BLaER1 (cell line): ENCODE data around the gene TNS3.

Source experiments
- H3K27ac ChIP-seq: shearing (Covaris generic); formaldehyde crosslinking; 2 replicates; pipeline ENCODE4 v1.8.1; 2022
- H3K27me3 ChIP-seq: shearing (Covaris generic); formaldehyde crosslinking; 2 replicates; pipeline ENCODE4 v1.8.1; 2022
- H3K36me3 ChIP-seq: shearing (Covaris generic); formaldehyde crosslinking; 2 replicates; pipeline ENCODE4 v1.8.1; 2022
- H3K4me1 ChIP-seq: shearing (Covaris generic); formaldehyde crosslinking; 2 replicates; pipeline ENCODE4 v1.8.1; 2022
- H3K4me2 ChIP-seq: shearing (Covaris generic); formaldehyde crosslinking; 2 replicates; pipeline ENCODE4 v1.8.1; 2022
- H3K4me3 ChIP-seq: shearing (Covaris generic); formaldehyde crosslinking; 2 replicates; pipeline ENCODE4 v1.8.1; 2022
- H3K9ac ChIP-seq: shearing (Covaris generic); formaldehyde crosslinking; 2 replicates; pipeline ENCODE4 v1.8.1; 2022
- H3K9me3 ChIP-seq: shearing (Covaris generic); formaldehyde crosslinking; 2 replicates; pipeline ENCODE4 v1.8.1; 2022
- H4K20me1 ChIP-seq: shearing (Covaris generic); formaldehyde crosslinking; 2 replicates; pipeline ENCODE4 v1.8.1; 2022
- Cebpa-rat ChIP-seq: shearing (Covaris generic); IDR thresholded peaks from 2 replicates; pipeline ENCODE4 v1.8.1; 2022

TNS3 gene

DNA sequence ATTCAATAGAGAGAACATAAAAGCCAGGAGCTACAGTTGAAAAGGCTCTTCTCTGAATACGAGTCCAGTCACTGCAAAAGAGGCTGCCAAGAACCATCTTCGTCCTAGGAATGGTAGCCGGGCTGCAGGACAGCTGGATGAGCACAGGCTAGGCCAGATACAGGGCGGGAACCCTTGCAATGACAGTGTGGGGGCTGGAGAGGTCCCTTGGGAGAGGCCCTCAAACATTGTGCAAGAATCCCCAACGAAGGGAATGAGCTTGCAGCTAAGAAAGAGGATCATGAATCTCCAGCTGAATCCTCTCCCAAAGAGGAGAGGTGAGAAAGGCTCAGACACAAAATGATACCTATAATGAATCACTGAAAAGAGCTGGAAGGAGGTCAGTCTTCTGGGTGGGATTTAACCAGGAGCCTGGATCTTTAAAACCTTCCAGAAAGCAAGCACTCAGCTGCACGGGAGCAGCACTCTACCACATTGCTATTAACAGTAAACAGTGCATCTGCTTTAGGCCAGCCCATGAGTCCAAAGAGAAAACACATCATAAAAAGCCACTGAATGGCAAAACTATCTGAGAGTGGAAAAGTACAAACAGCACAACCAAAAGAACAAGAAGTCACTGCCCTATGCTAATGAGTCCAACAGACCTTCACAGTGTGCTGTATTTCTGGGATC lies 287.9 kb downstream of the TNS3 start:
- peaks cover 46% of the 10 kb centered on the region for H3K4me1 ChIP-seq
- H3K36me3 ChIP-seq, result peaks cover 32% of the 10 kb centered on the region
- H3K4me2 ChIP-seq, result peak overlapping the region; percentile 36

DNA sequence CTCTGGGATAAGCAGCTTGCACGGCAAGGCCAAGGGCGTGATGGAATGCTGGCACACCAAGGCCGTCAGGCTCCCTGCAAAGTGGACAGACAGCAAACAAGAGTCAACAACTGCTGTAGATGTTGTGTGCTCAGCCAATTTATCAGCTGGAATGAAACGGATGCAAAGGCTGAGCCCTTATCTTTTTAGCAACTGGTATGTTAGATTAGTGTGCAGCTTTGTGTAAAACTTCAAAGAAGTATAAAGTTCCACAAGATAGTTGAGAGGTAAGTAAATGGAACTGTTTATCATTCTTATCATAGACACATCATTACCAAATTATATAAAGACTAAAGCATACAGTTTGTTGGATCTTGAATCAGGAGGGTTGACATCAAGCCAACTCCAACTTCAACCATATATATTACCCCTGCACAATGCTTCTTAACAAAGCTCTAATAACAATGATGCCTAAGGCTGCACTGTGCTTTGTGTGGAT lies 289.0 kb downstream of the TNS3 start:
- H3K27me3 ChIP-seq, result no peaks in the 10 kb centered on the region
- peaks cover 41% of the 10 kb centered on the region for H3K36me3 ChIP-seq
- H3K9ac ChIP-seq, result no peak overlapping the region
- H3K27ac ChIP-seq, result no peak overlapping the region; the same call in 1 of the 2 replicates
- H3K9me3 ChIP-seq, result no peaks in the 10 kb centered on the region
- peaks cover 38% of the 10 kb centered on the region for H3K4me1 ChIP-seq
- H3K4me3 ChIP-seq, result no peak overlapping the region
- no peak for TF ChIP-seq Cebpa-rat
- H4K20me1 ChIP-seq, result no peaks in the 10 kb centered on the region
- H3K4me2 ChIP-seq, result peak overlapping the region; percentile 69

More for the DNA sequence above, 287.9 kb downstream of the TNS3 start:
- H3K27me3 ChIP-seq, result no peaks in the 10 kb centered on the region
- H3K9ac ChIP-seq, result no peak overlapping the region
- H3K27ac ChIP-seq, result peak overlapping the region; percentile 2; the same call in 1 of the 2 replicates
- TF ChIP-seq Cebpa-rat, result no peak
- H3K4me3 ChIP-seq, result no peak overlapping the region
- H4K20me1 ChIP-seq, result no peaks in the 10 kb centered on the region
- no peaks in the 10 kb centered on the region for H3K9me3 ChIP-seq

DNA sequence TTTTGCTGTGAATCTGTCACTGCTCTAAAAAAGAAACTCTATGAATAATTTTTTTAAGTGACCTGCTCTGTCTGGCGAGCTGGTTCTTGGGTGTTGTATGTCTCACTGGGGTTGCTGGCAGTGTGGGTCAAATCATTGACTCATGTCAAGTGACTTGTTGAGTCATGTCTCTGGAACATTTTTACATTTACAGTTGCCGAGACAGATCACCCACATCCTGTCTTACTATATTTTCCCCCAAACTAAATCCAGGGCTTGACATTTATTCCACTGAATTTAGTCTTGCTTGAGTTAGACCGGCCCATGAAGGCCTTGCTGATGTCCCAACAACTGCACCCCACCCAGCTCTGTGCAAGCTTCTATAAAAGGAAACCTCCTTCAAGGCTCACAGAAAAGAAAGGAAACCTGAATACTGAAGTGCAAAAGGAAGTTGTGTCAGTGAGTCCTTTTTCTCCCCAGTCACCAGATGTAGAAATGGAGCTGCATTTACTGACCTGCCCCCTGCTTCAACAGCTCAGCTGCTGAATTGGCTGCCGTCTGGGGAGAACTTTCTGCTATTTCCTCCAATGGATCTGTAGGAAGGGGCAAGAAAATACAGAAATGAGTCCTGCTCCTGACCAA lies 290.3 kb downstream of the TNS3 start:
- no peak for TF ChIP-seq Cebpa-rat
- H3K4me1 ChIP-seq, result peaks cover 38% of the 10 kb centered on the region
- H3K36me3 ChIP-seq, result peaks cover 33% of the 10 kb centered on the region
- H3K4me3 ChIP-seq, result no peak overlapping the region
- H3K9me3 ChIP-seq, result no peaks in the 10 kb centered on the region
- peak overlapping the region; percentile 42; the same call in 1 of the 2 replicates for H3K27ac ChIP-seq
- H4K20me1 ChIP-seq, result no peaks in the 10 kb centered on the region
- H3K4me2 ChIP-seq, result peak overlapping the region; percentile 69
- peak overlapping the region; percentile 17; the same call in 1 of the 2 replicates for H3K9ac ChIP-seq
- no peaks in the 10 kb centered on the region for H3K27me3 ChIP-seq

DNA sequence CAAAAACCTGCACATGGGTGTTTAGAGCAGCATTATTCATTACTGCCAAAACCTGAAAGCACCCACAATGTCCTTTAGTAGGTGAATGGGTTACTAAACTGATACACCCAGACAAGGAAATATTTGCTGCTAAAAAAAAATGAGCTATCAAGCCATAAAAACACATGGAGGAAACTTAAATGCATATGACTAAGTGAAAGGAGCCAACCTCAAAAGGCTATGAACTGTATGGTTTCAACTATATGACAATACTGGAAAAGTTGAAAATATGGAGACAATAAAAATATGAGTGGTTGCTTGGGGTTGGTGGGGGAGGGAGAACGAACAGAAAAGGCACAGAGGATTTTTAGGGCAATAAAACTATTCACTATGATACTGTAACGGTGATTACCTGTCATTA lies 291.0 kb downstream of the TNS3 start:
- no peak overlapping the region for H3K9ac ChIP-seq
- H3K27me3 ChIP-seq, result no peaks in the 10 kb centered on the region
- H3K4me2 ChIP-seq, result peak overlapping the region; percentile 69
- 0 out of 2 replicates have a peak, but pooled peaks cover 3% of the 10 kb centered on the region for H3K9me3 ChIP-seq
- no peaks in the 10 kb centered on the region for H4K20me1 ChIP-seq
- peaks cover 38% of the 10 kb centered on the region for H3K4me1 ChIP-seq
- TF ChIP-seq Cebpa-rat, result no peak
- no peak overlapping the region for H3K27ac ChIP-seq
- no peak overlapping the region for H3K4me3 ChIP-seq
- peaks cover 40% of the 10 kb centered on the region for H3K36me3 ChIP-seq

- H4K20me1 ChIP-seq, result no peaks in the 10 kb centered on the region
- H3K4me3 ChIP-seq, result no peak overlapping the region
- no peaks in the 10 kb centered on the region for H3K27me3 ChIP-seq
- no peak overlapping the region for H3K9ac ChIP-seq
- peak overlapping the region; percentile 69; the same call in 1 of the 2 replicates for H3K4me2 ChIP-seq
- TF ChIP-seq Cebpa-rat, result no peak
- no peak overlapping the region for H3K27ac ChIP-seq
- peaks cover 44% of the 10 kb centered on the region for H3K36me3 ChIP-seq
- H3K9me3 ChIP-seq, result peaks cover 7% of the 10 kb centered on the region
- peaks cover 38% of the 10 kb centered on the region for H3K4me1 ChIP-seq
These were observed 291.4 kb downstream of the TNS3 start for GRCh38 chr7:47290466-47290865.

GRCh38 chr7:47288060-47288459 lies 293.9 kb downstream of the TNS3 start:
- Histone ChIP-seq H3K36me3 (peaks cover 58% of the 10 kb centered on the region), H3K9me3 (peaks cover 17% of the 10 kb centered on the region), H3K4me1 (peaks cover 26% of the 10 kb centered on the region), H4K20me1 (no peaks in the 10 kb centered on the region), H3K4me2 (no peak overlapping the region), H3K4me3 (no peak overlapping the region), H3K9ac (no peak overlapping the region), H3K27ac (no peak overlapping the region), H3K27me3 (no peaks in the 10 kb centered on the region)
- TF ChIP-seq Cebpa-rat, result no peak

DNA sequence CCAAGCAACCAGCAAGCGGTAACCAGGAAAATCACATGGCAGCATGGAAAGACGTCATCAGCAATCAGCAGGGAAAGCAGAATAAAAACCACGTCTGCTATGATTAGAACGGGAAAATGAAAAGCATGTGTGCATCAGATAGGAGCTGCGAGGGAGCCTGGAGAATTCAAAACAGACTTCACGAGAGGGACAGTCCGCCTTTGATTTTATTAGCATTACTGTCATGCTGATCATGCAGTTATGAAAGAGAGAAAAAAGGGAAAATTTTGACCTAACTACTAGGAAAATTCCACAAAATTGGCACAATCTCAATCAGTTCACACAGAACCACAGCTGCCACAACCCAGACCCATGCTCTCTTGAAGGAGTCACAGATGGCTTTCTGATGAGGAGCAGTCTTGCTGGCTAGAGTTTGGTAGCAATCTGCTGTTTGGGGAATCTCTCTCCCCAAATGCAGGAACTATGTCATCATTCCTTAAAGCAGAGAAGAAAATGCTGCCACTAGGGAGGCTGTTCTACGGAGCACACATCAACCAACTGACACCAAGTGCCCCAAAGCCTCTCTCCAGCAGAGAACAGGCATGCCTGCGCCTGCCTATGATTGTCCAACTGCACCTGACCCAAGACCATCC lies 295.9 kb downstream of the TNS3 start:
- no peak for TF ChIP-seq Cebpa-rat
- peaks cover 17% of the 10 kb centered on the region for H3K9me3 ChIP-seq
- H3K27me3 ChIP-seq, result no peaks in the 10 kb centered on the region
- no peak overlapping the region for H3K4me2 ChIP-seq
- no peak overlapping the region for H3K27ac ChIP-seq
- no peaks in the 10 kb centered on the region for H4K20me1 ChIP-seq
- H3K4me1 ChIP-seq, result peaks cover 5% of the 10 kb centered on the region
- H3K9ac ChIP-seq, result no peak overlapping the region
- no peak overlapping the region for H3K4me3 ChIP-seq
- peaks cover 71% of the 10 kb centered on the region for H3K36me3 ChIP-seq

- H3K27me3 ChIP-seq, result no peaks in the 10 kb centered on the region
- no peak overlapping the region for H3K9ac ChIP-seq
- H3K4me1 ChIP-seq, result peaks cover 10% of the 10 kb centered on the region
- H3K36me3 ChIP-seq, result peaks cover 65% of the 10 kb centered on the region
- H3K4me2 ChIP-seq, result no peak overlapping the region
- no peak overlapping the region for H3K4me3 ChIP-seq
- no peak overlapping the region for H3K27ac ChIP-seq
- no peak for TF ChIP-seq Cebpa-rat
- no peaks in the 10 kb centered on the region for H4K20me1 ChIP-seq
- peaks cover 17% of the 10 kb centered on the region for H3K9me3 ChIP-seq
These were observed 296.9 kb downstream of the TNS3 start for GRCh38 chr7:47284691-47285635.

DNA sequence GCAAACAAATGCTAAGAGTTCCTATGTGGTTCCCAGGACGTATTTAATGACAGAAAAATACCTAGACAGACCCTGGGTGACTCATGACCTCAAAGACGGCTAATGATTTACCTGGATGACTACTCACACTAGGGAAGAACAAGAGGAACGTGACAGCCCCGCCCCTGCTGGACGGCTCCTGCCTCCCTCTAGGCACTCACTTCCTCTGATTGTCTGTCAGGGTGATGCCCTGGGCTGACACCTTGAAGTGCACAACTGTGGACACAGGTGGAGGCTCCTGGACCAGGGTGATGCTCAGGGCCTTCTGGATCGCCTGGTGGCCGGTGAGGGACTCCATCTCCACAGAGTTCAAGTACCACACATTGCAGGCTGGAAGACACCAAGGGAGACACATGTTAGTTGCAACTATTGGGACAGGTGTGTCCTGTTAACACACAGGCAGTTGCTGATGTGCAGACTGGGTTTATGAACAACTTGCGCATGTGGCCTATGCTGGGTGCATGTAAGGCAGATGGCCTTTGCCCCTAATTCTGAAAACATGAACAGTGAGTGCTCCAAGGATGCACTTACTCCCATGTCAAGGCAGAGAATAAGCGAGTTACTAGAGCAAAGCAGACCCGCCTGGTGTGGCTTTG lies 298.3 kb downstream of the TNS3 start:
- H3K4me2 ChIP-seq, result no peak overlapping the region
- H3K36me3 ChIP-seq, result peaks cover 69% of the 10 kb centered on the region
- peaks cover 14% of the 10 kb centered on the region for H3K4me1 ChIP-seq
- H3K9ac ChIP-seq, result no peak overlapping the region
- no peak overlapping the region for H3K4me3 ChIP-seq
- TF ChIP-seq Cebpa-rat, result no peak
- no peaks in the 10 kb centered on the region for H3K27me3 ChIP-seq
- no peaks in the 10 kb centered on the region for H4K20me1 ChIP-seq
- H3K27ac ChIP-seq, result no peak overlapping the region
- H3K9me3 ChIP-seq, result peaks cover 17% of the 10 kb centered on the region
